Neuron (in vitro differentiated cells): ENCODE results near the gene MAP2K6.

Experiments
- H2AFZ ChIP-seq: one replicate; pipeline ENCODE4 v1.6.1; 2013; ENCODE audit warnings: low read depth, mild to moderate bottlenecking, inconsistent platforms, low read length, moderate library complexity
- H3K27me3 ChIP-seq: one replicate; pipeline ENCODE4 v1.6.1; 2013; ENCODE audit warnings: low read length; ENCODE audit not compliant: insufficient read depth
- H3K36me3 ChIP-seq: one replicate; pipeline ENCODE4 v1.6.1; 2013; ENCODE audit warnings: low read length; ENCODE audit not compliant: insufficient read depth
- H3K4me1 ChIP-seq: one replicate; pipeline ENCODE4 v1.6.1; 2013; ENCODE audit warnings: low read length; ENCODE audit not compliant: insufficient read depth
- H3K4me3 ChIP-seq: 2 replicates; pipeline ENCODE4 v1.5.1; 2013; ENCODE audit warnings: mild to moderate bottlenecking, low read length, moderate library complexity
- H3K9me3 ChIP-seq: one replicate; pipeline ENCODE4 v1.6.1; 2013; ENCODE audit warnings: low read length

The MAP2K6 gene

DNA sequence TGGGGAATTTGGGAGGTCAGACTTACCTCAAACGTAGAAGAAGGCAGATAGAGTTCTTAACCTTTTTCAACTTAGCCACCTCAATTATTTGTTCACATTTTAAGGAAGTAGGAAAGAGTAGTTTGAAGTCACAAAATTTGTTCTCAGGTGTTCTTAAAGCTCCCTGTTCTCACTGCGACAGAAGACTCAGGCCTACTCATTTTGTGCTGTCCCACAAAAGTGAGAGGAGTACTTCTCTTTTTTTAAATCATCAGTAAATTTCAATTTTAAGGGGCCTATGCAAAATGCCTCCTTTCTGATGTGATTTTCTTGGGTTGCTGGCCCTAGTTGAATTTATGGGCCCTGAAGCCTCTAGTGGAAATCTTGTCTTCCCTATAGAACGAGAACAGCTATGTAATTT is 133.4 kb downstream of the MAP2K6 start:
- peaks cover under 1% of the 10 kb centered on the region for H3K9me3 ChIP-seq
- no peaks in the 10 kb centered on the region for H3K27me3 ChIP-seq

DNA sequence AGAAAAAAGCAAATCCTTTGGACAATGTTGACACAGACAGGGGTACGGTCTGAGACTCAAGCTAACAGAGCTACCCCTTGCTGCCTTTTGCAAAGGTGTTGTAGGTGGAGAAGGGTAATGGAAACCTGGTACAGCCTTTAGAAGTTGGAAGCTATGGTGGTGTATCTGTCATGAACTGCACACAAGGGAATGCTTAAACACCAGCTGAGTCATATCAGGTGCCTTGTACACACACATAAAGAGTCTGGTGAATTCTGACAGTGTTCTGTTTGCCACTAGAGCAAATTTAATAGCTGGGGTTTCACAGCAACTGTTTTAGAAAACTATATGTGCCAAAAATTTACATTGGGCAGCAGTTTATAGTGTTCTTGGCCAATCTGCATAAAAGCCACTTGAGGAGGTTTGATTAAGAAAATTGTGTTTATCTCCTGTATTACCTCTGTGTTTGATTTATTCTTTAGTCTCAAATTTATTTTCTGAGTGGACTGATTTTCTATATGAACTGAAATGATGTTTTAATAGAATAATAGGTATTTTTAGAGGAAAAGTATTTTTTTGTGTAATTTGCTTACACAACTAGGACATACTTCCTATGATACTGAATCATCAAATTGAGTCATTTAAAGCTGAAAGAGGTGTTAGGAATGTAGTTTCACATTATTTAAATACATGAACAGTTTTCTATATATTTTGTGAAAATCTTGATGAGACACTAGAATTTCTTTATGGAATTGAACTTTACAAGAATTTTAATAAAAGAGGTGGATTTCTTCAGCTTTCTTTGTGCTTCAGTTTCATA is 136.9 kb downstream of the MAP2K6 start:
- peaks cover 4% of the 10 kb centered on the region for H3K36me3 ChIP-seq
- H3K9me3 ChIP-seq, result peaks cover 11% of the 10 kb centered on the region
- no peak overlapping the region for H2AFZ ChIP-seq

More for the DNA sequence above, 133.4 kb downstream of the MAP2K6 start:
- H3K36me3 ChIP-seq, result no peaks in the 10 kb centered on the region
- H2AFZ ChIP-seq, result no peak overlapping the region
- H3K4me1 ChIP-seq, result no peaks in the 10 kb centered on the region
- H3K4me3 ChIP-seq, result no peak overlapping the region

DNA sequence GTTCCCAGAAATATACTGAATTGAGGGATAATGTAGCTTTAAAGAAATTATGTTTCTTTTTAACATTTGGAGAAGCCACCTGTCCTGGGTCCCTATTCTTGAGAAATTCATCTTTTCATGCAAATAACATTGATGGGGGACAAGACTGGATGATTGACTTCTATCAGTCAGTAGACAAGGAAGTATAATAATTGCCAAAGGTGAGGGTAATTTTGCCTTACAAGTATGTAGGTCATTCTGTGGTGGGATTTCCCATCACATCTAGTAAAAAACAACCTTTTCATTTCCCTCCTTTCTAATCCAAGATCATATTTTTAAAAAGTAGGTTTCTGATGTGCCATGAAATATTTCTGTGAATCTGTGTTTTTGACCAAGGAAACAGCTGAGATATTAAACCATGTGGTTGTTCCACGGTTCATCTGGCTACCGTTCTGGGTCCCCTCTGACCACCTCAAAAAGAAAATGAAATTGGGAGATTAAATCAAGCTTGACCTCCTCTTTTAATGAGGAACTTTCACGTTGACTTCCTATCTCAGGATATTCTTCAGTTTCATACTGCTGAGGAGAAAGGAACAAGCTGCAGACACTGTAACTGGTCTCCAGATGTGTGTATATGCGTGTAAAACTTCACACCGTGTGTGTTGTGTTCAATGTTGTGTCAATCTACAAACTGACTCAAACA is 138.6 kb downstream of the MAP2K6 start:
- Histone ChIP-seq H3K27me3 (no peaks in the 10 kb centered on the region), H2AFZ (no peak overlapping the region), H3K9me3 (peaks cover 11% of the 10 kb centered on the region), H3K36me3 (peaks cover 4% of the 10 kb centered on the region), H3K4me1 (no peaks in the 10 kb centered on the region), H3K4me3 (no peak overlapping the region)

More for the DNA sequence above, 136.9 kb downstream of the MAP2K6 start:
- Histone ChIP-seq H3K4me1 (no peaks in the 10 kb centered on the region), H3K4me3 (no peak overlapping the region), H3K27me3 (no peaks in the 10 kb centered on the region)

DNA sequence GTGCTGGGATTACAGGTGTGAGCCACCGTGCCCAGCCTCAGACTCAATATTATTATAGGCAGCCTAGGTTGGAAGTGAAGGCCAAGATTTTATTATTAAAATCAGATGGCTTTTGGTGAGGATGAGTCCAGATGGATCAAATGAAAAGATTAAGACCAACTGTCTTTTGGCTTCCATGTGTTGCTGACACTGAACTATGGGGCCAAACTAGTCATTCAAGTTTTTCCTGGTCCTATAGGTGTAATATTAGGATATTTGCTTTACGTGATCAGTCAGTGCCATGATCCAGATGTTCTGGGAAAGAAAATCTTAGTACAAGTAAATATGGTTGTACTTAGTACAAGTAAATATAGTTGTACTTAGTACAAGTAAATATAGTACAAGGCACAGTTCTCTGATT is 140.6 kb downstream of the MAP2K6 start:
- Histone ChIP-seq H3K4me1 (no peaks in the 10 kb centered on the region), H3K27me3 (no peaks in the 10 kb centered on the region)

DNA sequence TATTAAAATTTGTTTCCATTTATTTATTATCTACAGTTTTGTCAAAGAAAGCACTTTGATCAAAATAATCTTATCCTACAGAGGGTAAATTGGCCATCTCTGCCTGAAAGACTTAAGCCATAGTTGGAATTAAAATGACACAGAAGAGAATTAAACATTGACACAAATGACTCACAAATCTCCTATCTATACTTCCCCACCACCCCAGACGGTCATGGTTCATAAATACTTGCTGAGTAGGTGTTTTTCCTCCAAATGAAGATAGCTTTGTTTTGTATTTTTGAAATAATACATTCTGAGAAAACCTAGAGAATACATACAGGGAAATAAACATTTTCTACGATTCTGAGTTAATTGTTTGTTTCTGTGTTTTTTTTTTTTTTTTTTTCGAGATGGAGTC is 142.8 kb downstream of the MAP2K6 start:
- no peak overlapping the region for H2AFZ ChIP-seq
- H3K9me3 ChIP-seq, result peaks cover 11% of the 10 kb centered on the region
- no peaks in the 10 kb centered on the region for H3K4me1 ChIP-seq
- no peak overlapping the region for H3K4me3 ChIP-seq
- no peaks in the 10 kb centered on the region for H3K27me3 ChIP-seq
- peaks cover 4% of the 10 kb centered on the region for H3K36me3 ChIP-seq

More for the DNA sequence above, 140.6 kb downstream of the MAP2K6 start:
- H3K9me3 ChIP-seq, result peaks cover 11% of the 10 kb centered on the region
- no peak overlapping the region for H3K4me3 ChIP-seq
- H3K36me3 ChIP-seq, result peaks cover 4% of the 10 kb centered on the region
- H2AFZ ChIP-seq, result no peak overlapping the region

DNA sequence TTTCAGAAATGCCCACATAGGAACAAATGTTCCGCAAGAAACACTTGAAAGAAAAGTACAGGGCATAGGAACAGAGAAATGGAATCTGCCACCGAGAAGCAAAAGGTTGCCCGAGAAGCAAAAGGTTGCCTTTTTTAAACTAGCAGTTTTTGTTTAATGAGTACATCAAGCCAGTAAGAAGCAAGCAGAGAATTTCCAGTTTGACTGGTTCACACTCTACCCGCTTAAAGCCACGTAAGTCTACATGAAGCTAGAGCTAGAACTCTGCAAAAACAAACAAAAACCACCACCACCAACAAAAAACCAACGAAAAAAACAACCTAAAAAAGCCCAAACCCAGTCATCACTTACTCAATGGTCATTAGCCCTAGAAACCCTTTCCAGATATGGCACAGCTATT is 144.3 kb downstream of the MAP2K6 start:
- no peaks in the 10 kb centered on the region for H3K36me3 ChIP-seq
- peaks cover 3% of the 10 kb centered on the region for H3K9me3 ChIP-seq
- no peak overlapping the region for H2AFZ ChIP-seq
- H3K27me3 ChIP-seq, result no peaks in the 10 kb centered on the region
- no peak overlapping the region for H3K4me3 ChIP-seq
- H3K4me1 ChIP-seq, result no peaks in the 10 kb centered on the region

DNA sequence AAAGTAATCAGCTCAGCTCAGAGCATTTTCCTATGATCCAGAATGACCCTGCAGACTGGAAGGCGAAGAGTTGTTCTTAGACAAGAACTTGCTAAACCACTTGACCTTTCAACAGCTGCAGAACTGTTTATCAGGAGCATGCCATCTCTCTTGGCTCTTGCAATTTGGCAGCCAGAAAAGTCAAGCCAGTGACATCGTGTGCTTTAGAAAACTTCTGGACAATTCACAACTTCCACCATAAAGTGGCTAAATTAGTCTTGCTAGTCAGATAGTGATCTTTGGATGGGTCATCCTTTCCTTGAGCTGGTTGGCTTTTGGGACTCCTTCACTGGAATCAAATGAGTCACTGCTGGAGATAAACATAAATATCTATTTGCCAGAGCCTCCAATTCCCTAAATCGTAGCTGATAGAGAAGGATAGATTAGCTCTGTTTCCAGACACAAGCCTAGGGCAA is 146.5 kb downstream of the MAP2K6 start:
- Histone ChIP-seq H3K9me3 (no peaks in the 10 kb centered on the region), H3K4me3 (no peak overlapping the region), H3K4me1 (no peaks in the 10 kb centered on the region), H3K36me3 (no peaks in the 10 kb centered on the region), H2AFZ (no peak overlapping the region), H3K27me3 (no peaks in the 10 kb centered on the region)

DNA sequence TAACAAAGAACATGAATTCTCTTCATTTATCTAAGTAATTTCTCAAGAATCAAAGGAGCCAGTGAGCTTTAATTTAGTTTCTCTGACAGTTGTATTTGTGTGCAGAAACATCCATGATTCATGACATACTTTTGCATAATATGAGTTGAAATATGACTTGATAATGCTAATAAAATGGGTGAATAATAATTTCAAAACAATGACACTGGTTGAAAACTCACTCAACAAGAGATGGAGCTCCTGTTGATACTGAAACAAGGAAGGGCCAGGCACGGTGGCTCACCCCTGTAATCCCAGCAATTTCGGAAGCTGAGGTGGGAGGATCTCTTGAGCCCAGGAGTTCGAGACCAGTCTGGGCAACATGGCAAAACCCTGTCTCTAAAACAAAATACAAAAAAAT is 147.0 kb downstream of the MAP2K6 start:
- Histone ChIP-seq H3K27me3 (no peaks in the 10 kb centered on the region), H3K4me3 (no peak overlapping the region), H3K9me3 (no peaks in the 10 kb centered on the region), H2AFZ (no peak overlapping the region), H3K4me1 (no peaks in the 10 kb centered on the region), H3K36me3 (no peaks in the 10 kb centered on the region)

DNA sequence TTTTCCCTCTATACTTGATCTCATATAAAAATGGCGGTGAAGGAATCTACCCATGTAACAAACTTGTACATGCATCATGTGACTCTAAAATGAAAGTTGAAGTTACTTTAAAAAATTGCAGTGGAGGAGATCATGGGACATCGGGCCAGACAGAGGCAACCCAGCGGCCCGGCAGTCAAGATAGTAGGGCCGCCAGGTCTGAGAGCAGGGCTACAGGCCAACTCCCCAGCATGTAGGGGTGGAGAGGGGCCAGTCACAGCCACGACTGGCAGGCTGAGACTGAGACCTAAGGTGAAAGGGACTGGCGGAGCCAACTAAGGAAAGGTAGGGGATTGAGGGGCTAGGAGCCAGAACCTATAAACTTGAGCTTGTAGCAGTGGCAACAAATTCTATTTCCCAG is 150.9 kb downstream of the MAP2K6 start:
- Histone ChIP-seq H3K4me3 (no peak overlapping the region), H3K4me1 (no peaks in the 10 kb centered on the region), H3K36me3 (no peaks in the 10 kb centered on the region), H2AFZ (no peak overlapping the region), H3K9me3 (no peaks in the 10 kb centered on the region), H3K27me3 (no peaks in the 10 kb centered on the region)

DNA sequence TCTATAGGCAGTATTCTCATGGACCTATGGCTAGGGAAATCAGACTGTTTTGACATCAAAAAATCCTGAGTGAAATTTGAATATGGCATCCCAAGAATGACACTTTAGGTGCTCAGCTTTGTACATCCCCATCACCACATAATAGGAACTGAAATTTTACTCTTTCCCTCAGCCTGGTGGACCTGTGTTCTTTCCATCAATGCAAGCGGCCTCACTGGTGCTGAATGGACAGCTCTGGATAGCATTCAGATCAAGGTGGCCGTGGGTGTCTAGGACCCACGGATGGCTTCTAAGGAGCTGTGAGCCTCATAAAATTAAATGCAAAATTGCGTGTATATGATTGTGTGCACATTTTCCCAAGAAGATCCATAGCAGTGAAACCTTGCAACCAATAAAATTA is 152.6 kb downstream of the MAP2K6 start:
- Histone ChIP-seq H3K27me3 (no peaks in the 10 kb centered on the region), H3K36me3 (no peaks in the 10 kb centered on the region), H3K4me1 (no peaks in the 10 kb centered on the region), H2AFZ (no peak overlapping the region), H3K9me3 (no peaks in the 10 kb centered on the region), H3K4me3 (no peak overlapping the region)

DNA sequence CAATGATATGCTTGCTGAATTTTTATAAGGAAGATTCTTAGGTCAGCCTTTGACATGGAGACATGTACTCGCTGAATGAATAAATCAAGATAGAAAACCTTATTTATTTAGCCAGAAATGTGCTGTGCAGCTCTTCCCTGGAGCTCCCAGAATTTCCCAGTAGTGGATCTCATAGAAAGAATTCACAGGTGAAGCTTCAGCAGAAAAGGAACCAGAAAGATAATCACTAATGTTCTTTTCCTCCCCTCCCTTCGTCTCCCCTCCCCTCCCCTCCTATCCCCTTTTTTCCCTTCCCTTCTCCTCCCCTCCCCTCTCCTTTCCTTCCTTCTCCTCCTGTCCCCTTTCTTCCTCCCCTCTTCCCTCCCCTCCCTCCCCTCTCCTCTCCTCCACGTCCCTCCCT is 158.2 kb downstream of the MAP2K6 start:
- Histone ChIP-seq H3K4me3 (no peak overlapping the region), H3K4me1 (peaks cover 27% of the 10 kb centered on the region), H3K27me3 (no peaks in the 10 kb centered on the region), H2AFZ (no peak overlapping the region), H3K9me3 (no peaks in the 10 kb centered on the region), H3K36me3 (no peaks in the 10 kb centered on the region)

DNA sequence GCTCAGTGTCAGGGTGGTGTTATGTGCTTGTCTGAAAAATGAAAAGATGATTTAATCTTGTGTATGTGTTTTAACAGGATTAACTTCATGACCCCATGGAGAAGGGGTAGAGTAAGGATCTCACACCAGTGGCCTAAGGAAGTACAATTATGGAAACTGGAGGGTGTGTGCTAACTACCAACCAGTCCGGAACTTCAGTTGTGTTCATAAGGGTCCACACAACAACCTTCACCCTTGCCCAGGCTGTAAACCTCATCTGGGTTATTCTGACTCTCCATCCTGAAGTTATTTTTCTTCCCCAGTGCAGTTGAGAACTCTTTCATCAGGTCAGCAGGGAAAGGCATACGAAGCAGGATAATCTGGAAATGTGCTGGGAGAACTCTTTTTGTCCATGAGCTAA is 158.9 kb downstream of the MAP2K6 start:
- H3K36me3 ChIP-seq, result no peaks in the 10 kb centered on the region
- peaks cover 27% of the 10 kb centered on the region for H3K4me1 ChIP-seq
- no peaks in the 10 kb centered on the region for H3K27me3 ChIP-seq
- no peak overlapping the region for H2AFZ ChIP-seq
- H3K9me3 ChIP-seq, result no peaks in the 10 kb centered on the region
- no peak overlapping the region for H3K4me3 ChIP-seq

DNA sequence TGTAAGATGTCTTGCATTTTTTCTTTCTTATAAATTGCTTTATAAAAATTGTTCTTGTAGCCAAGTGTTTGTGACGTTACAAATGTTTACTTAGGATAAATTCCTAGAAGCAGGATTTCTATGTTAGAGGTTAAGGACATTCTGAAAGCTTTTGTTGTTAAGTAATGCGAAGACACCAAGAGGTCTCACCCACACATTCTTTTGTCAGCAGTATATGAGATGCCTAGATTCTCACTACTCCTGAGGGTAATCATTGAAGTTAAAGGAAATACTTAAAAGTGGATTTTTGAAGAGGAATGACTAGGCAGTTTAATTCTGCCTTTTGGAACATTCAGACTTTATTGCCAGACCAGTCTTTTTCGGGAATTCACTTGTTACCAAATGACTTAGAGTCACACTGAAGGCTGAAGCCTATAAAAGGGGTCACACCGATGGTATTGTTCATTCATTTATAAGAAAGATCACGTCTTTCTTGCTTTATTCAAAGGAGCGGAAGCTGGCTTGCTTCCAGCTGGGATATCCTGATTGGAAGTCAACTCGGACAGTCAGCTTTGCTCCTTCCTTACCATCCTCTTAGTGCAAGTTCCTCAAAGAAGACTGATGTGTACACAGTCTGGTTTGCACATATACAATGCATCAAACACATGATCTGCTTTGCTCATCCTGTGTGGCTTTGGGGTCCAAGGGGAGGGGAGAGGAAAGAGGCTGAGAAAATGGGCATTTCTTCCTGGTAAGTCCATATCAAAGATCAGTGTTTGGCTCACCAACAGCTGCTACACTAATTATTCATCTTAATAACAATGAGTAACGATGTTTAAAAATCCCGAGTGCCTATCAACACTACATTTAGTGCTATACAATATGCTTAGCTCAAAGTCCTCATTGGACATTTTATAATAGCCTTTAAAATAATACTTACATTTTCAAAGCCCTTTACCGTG is 160.0 kb downstream of the MAP2K6 start:
- Histone ChIP-seq H3K36me3 (no peaks in the 10 kb centered on the region), H3K9me3 (no peaks in the 10 kb centered on the region), H3K4me1 (peaks cover 27% of the 10 kb centered on the region), H3K27me3 (no peaks in the 10 kb centered on the region), H2AFZ (peak overlapping the region; percentile 33), H3K4me3 (peak overlapping the region; percentile 21)
